ENCODE results near the gene FREY1. TPM values are rescaled to one million over a fixed set of nuclear protein-coding genes. Genes with fewer than 3 reads are reported as not detected.

FREY1 gene
- total and polyA plus RNA-seq, 2 donors (not counting 3 experiments of a cell fraction or from before 2014, with no cell fraction given) = 0.84 to 1.1 TPM

GRCh38 chr11:45889966-45890365 is 17.1 kb downstream of the FREY1 start:
- Histone ChIP-seq H3K4me1 (ENCODE audit: control insufficient read depth, extremely low read depth, insufficient read depth, low read length) (no peaks in the 10 kb centered on the region), H3K4me2 (ENCODE audit: insufficient read depth, low read length) (no peak overlapping the region), H3K9me3 (replicated peaks; ENCODE audit: control insufficient read depth, insufficient read depth, low read length) (no peaks in the 10 kb centered on the region), H3K9me1 (replicated peaks; ENCODE audit: control insufficient read depth, extremely low read depth, insufficient read depth, low read length) (no peaks in the 10 kb centered on the region), H3K79me2 (ENCODE audit: control insufficient read depth, insufficient read depth, low read length) (no peaks in the 10 kb centered on the region), H3K9ac (replicated peaks; ENCODE audit: extremely low read depth, insufficient read depth, low read length) (no peak overlapping the region), H3K4me3 (replicated peaks in 1 of 3; ENCODE audit: insufficient read depth in 1 of 3, low read depth in 1 of 3, low read length in 3 of 3) (no peak overlapping the region), H3K27me3 (ENCODE audit: control insufficient read depth in 2 of 2, insufficient read depth in 2 of 2, low read length in 2 of 2) (peaks cover 4 to 5% of the 10 kb centered on the region in 2 experiments), H4K20me1 (replicated peaks; ENCODE audit: control insufficient read depth, extremely low read depth, insufficient read depth, low read length) (no peaks in the 10 kb centered on the region), H2AFZ (ENCODE audit: low read depth, low read length) (no peak overlapping the region), H3K27ac (ENCODE audit: insufficient read depth, low read depth, low read length) (no peak overlapping the region), H3K36me3 (ENCODE audit: control insufficient read depth in 2 of 2, extremely low read depth in 1 of 2, insufficient read depth in 2 of 2, low read length in 2 of 2) (no peaks in the 10 kb centered on the region)
- dilution Hi-C loops (cut with MboI; ENCODE audit: extremely low pct_ligation_motif_present, low sequenced_read_pairs) = no loop called here
- intact Hi-C loops (cut with micrococcal nuclease) = no loop called here
- TF ChIP-seq MAX (IDR thresholded peaks at IDR 0.05; ENCODE audit: insufficient read depth, insufficient read length) (no peak), JUN (IDR thresholded peaks at IDR 0.05; ENCODE audit: borderline replicate concordance, insufficient read depth, insufficient read length, low read depth) (no peak), MYC (IDR thresholded peaks at IDR 0.05; ENCODE audit: low read depth, low read length) (no peak), FOS (IDR thresholded peaks at IDR 0.05; ENCODE audit: borderline replicate concordance, insufficient read depth, low read length) (no peak), POLR2A (IDR thresholded peaks at IDR 0.05; ENCODE audit: low read depth, low read length) (no peak), POLR2AphosphoS5 (IDR thresholded peaks at IDR 0.05; ENCODE audit: insufficient read depth, low read depth, low read length) (no peak), EZH2 (IDR thresholded peaks at IDR 0.05; ENCODE audit: borderline replicate concordance, low read depth, low read length, severe bottlenecking) (no peak), GATA2 (IDR thresholded peaks at IDR 0.05; ENCODE audit: insufficient read depth, insufficient read length, low read depth, low read length) (no peak), CTCF (IDR thresholded peaks at IDR 0.05; ENCODE audit: extremely low read depth in 1 of 2, insufficient read depth in 1 of 2, low read depth in 1 of 2, low read length in 2 of 2) (no peak)
- FAIRE-seq (no peak), DNase-seq (ENCODE audit: low read depth, low spot score) (no peak)
- BruUV-seq (replicated peaks) = no TSS peak
- ChIA-PET POLR2A (no interaction called here), CTCF (interaction anchor here (0.6 kb wide), 1 partner anchor 536 kb away, joined by 3 read pairs; no protein-coding TSS in a partner anchor)
